ENCODE measurements around the gene DSCAM.

GRCh38 chr21:40020651-40021050 is 826.3 kb downstream of the DSCAM start:
- no peak for TF ChIP-seq CTCF (IDR thresholded peaks at IDR 0.05 in 2 of 3, conservative IDR thresholded peaks at IDR 0.05 in 1 of 3; ENCODE audit: control insufficient read depth in 2 of 3, extremely low read depth in 1 of 3, insufficient read depth in 1 of 3, low read depth in 3 of 3, low read length in 3 of 3)
- no peak for TF ChIP-seq EZH2 (IDR thresholded peaks at IDR 0.05; ENCODE audit: borderline replicate concordance, control insufficient read depth, low read depth, low read length)
- TF ChIP-seq EP300 (IDR thresholded peaks at IDR 0.05; ENCODE audit: borderline replicate concordance in 1 of 2, control insufficient read depth in 1 of 2, low read depth in 2 of 2, low read length in 2 of 2) = no peak

All from GM12878 (cell line).